NT2/D1 (cell line): Measurements from ENCODE around the gene CFAP54.

Experiments
- SUZ12 ChIP-seq: IDR thresholded peaks from 2 replicates; pipeline ENCODE4 v1.6.1; 2011; ENCODE audit not compliant: insufficient read length, insufficient read depth; ENCODE audit errors: extremely low read depth
- YY1 ChIP-seq: IDR thresholded peaks from 2 replicates; pipeline ENCODE4 v1.6.1; 2011; ENCODE audit not compliant: insufficient read length, insufficient read depth
- ZNF274 ChIP-seq: IDR thresholded peaks from 2 replicates; pipeline ENCODE4 v1.6.1; 2011; ENCODE audit warnings: mild to moderate bottlenecking, low read depth, low read length

GRCh38 chr12:96506776-96507175, 17.4 kb downstream of the CFAP54 start:
- TF ChIP-seq ZNF274 (no peak), SUZ12 (no peak), YY1 (no peak)
